Posterior vena cava (tissue), 2 donors: Measurements from ENCODE around the gene ZNF189. TPM values are rescaled to one million over a fixed set of nuclear protein-coding genes. Genes with fewer than 3 reads are reported as not detected.

Experiments used
- DNase-seq: peaks from one replicate; pipeline ENCODE4 v3.0.0-alpha.2; 2020; ENCODE audit warnings: low spot score
- intact Hi-C, 2 donors: fragments of 100-400 bp; cut with DNase I; formaldehyde crosslinking; loops; one replicate each; pipeline versions ENCODE4 v1.14.1 to v1.14.2; 2022 to 2023
- total RNA-seq, 2 donors: library from RNA; stranded (reverse); fragmentation: NEBNext Ultra II Directional; extraction: Animal tissue kit (Norgen Biotek cat#: 25700); gene quantifications; one replicate each; pipeline ENCODE4 v1.2.1, GENCODE V29; 2021
- donor health status: DM: yes; HTN: yes; CAD: no.
- donor health status: DM: yes; HTN: yes; CAD: no.

Gene ZNF189
- total RNA-seq, 2 donors from 2014 or later = 17.8 to 18.7 TPM

- no peak for DNase-seq
- intact Hi-C loops = no loop called here
These were observed 16.9 kb downstream of the ZNF189 start for GRCh38 chr9:101415578-101415977.

DNA sequence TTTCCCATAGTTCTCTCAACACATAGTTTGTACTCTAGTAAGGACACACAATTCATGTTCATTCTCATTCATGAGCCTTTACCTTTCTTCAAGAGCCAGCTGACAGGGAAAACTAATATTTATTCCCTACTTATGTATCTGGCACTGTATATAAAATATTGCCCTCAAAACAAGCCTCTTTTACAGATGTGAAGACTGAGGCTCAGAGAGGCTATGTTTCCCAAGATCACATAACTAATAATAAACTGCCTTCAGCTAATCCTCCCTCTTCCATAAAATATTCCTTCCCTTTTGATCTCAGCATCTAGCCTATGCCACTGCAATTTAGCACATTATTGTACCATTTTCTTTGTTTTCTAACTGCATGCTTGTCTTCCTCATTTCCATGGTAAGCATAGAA, 18.7 kb downstream of the ZNF189 start:
- no peak for DNase-seq

GRCh38 chr9:101417977-101418376, 19.3 kb downstream of the ZNF189 start:
- no peak for DNase-seq
- intact Hi-C loops = no loop called here

More for the DNA sequence above, 18.7 kb downstream of the ZNF189 start:
- intact Hi-C loops = no loop called here

- no peak for DNase-seq
- intact Hi-C loops = no loop called here
These were observed 20.1 kb downstream of the ZNF189 start for GRCh38 chr9:101418518-101419430.

DNA sequence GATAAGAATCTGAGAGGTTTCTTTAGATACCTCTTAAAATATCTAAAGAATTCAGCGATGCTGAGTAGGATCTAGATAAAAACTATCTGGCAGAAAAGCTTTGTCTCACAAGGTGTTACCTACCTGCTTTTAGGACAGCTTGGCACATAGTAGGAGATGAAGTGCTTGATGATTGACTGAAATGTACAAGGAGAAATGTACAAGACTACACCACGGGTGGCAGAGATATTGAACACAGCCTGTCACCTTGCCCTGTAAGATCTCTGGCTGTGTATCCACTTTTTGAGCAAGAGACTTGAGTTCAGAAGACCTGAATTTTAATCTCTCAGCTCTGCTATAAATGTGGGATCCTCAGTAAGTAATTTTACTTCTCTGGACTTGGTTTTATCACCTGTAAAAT, 21.2 kb downstream of the ZNF189 start:
- intact Hi-C loops = no loop called here

GRCh38 chr9:101421653-101422065, 23.0 kb downstream of the ZNF189 start:
- no peak for DNase-seq
- intact Hi-C loops = no loop called here

More for the DNA sequence above, 21.2 kb downstream of the ZNF189 start:
- DNase-seq = no peak

- DNase-seq = no peak
- intact Hi-C loops = no loop called here
These were observed 28.7 kb downstream of the ZNF189 start for GRCh38 chr9:101427358-101427757.

DNA sequence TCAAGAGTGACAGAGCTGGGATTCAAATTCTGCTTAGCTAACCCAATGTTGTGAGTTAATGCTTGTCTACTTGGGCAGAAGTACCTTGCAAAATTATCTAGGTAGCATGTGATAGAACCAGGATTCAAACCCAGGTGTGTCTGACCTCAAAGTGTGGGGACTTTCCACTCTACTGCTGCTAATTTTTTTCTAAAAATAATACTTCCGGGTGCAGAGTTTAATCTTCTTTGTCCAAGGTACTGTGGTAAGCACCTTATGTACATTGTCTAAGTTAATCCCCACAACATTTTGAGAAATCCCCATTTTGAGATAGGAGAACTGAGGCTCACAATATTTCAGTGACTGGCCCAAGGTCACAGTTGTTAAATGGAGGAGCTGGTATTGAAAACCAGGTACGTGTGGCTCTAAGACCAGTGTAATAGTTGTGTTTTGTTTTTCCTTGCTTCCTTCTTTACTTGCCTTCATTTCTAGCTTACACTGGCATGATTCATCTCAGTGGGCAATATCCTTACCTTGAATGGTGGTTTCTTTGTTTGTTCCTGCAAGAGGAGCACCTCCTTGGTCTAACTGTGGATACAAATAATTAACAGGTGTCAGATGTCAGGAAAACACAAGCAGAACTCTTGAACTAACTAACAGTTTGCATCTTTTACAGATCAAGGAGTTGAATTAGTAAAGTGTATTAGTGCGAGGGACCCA, 29.5 kb downstream of the ZNF189 start:
- DNase-seq = no peak
- intact Hi-C loops = no loop called here

DNA sequence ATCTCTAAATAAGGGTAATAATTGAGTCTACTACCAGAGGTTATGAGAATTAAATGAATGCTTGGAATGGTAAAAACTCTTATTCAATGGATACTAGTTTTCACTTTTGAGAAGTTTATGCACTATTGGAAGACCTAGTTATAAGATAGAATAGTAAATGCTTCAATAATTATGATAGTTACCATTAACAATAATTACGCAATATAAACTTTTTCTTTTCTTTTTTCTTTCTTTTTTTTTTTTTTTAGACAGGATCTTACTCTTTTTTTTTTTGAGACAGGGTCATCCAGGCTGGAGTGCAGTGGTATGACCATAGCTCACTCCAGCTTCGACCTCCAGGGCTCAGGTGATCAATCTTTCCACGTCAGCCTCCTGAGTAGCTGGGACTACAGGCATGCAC, 30.3 kb downstream of the ZNF189 start:
- intact Hi-C loops = no loop called here
- no peak for DNase-seq

GRCh38 chr9:101429736-101430135, 31.1 kb downstream of the ZNF189 start:
- intact Hi-C loops = no loop called here
- no peak for DNase-seq

GRCh38 chr9:101432171-101432570, 33.5 kb downstream of the ZNF189 start:
- intact Hi-C loops = no loop called here
- no peak for DNase-seq

DNA sequence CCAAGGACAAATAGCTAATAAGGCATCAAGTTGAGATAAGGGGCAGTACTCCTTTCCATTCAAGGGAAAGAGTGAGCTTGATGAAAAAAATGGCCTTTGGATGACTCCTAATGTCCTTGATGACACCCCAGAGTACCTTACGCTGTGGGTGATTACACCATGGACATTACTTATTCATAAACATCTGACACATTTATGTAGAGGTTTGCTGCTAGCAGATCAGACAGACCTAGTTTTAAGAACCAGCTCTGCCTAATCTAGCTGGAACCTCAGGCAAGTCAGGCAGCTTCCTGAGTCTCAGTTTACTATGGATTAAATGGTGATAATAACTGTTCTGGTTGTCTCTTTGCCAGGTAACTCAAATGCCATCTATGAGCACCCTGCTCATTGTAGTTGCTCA, 34.1 kb downstream of the ZNF189 start:
- intact Hi-C loops = no loop called here

DNA sequence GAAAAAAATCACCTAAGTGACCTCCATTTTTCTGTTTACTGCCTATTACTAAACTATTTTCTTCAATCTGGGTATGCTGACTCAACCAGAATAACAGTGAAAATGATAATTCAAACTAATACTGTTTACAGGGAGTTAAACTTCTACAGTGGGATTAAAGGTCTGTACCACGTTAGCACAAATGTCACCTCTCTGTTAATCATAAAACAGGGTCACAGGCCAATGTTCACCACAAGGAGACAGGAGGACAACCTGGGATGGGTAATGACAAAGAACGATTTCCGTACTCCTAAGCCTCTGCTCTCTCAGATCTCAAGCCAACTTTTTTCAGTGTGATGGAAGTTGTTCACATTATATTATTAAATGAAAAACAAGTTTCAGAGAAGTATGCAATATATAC, 34.6 kb downstream of the ZNF189 start:
- intact Hi-C loops = no loop called here
- no peak for DNase-seq

More for the DNA sequence above, 34.1 kb downstream of the ZNF189 start:
- DNase-seq = no peak

- intact Hi-C loops = no loop called here
- no peak for DNase-seq
These were observed 36.3 kb downstream of the ZNF189 start for GRCh38 chr9:101434998-101435397.

GRCh38 chr9:101435601-101436079, 37.0 kb downstream of the ZNF189 start, which contains the start of gene ALDOB:
Gene ALDOB, minus strand, starts transcription at chr9:101435774. Its CDS starts 4,887 bp downstream, at chr9:101430887.
- no peak for DNase-seq
- intact Hi-C loops = no loop called here

DNA sequence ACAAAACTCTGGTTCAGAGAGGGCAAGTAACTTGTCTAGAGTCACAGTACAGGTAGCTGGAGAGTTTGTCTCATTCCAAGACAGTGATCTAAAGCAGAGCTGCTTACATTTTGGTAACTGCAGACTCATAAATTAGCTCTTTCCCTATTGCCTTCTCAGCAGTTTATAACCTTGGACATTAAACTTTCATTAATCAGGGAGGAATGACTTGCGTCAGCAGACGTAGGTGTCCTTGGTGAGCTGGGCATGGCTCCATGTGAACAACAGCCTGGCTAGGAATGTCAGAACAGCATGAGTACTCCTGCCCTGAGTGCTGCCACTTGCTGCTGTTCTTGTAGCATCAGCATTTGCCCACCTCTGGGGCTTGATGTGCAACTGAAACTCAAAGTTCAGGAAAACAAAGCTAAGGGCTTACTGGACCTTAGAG, 39.2 kb downstream of the ZNF189 start:
- no peak for DNase-seq
- intact Hi-C loops = no loop called here

- DNase-seq = no peak
- intact Hi-C loops = no loop called here
These were observed 39.9 kb downstream of the ZNF189 start for GRCh38 chr9:101438523-101438922.

DNA sequence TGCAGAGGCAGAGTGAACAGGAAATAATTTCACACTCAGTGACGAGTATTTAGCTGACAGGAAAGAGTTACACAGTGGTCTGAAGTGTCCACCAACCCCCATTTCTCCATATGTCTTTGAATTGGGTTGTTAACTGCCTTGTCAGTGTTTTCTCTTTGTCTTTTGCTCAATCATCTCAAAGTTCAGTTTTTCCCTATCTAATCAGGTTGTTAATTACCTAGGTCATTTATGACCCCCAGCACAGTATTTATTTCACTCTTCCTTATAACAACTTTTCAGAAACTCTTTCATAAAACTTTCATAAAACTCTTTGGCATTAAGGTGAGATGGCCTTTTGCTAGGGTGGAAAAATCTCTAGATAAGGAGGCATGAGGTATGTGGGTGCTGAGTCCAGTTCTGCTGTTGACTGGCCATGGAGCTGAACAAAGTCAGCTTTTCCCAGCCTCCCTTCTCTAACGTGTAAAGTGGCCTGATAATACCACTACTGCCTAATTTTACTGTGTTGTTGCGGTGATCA, 42.1 kb downstream of the ZNF189 start:
- intact Hi-C loops = no loop called here
- no peak for DNase-seq

- DNase-seq = no peak
- intact Hi-C loops = no loop called here
These were observed 43.7 kb downstream of the ZNF189 start for GRCh38 chr9:101442318-101442717.

DNA sequence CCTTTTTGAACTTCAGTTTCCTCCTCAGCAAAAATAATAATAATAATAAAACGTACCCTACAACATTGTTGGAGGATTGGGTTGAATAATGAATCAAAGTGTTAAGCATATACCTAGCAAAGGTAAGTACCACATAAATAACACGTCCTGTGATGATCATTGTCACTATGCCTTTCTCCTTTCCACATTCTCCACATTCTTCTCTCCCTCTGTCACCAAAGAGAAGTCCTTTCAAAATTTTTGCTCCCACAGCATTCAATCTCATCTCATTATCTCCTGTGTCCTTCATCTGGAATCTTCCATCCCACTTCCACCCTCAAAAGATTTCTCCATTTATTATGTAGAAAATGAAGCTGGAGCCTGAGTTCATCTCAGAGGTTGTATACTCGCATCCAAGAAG, 44.1 kb downstream of the ZNF189 start:
- intact Hi-C loops = no loop called here
- DNase-seq = no peak
